Ovary (tissue), 9 donors: ENCODE data around the gene MYL12B. TPM values are rescaled to one million over a fixed set of nuclear protein-coding genes. Genes with fewer than 3 reads are reported as not detected.

Experiments used
- DNase-seq, 5 donors: peaks; one replicate each; pipeline ENCODE4 v3.0.0-alpha.2; 2019 to 2020
- H3K27ac ChIP-seq, 2 donors: fragments of 200-600 bp; one replicate each; pipeline versions ENCODE4 v1.5.1 to v1.8.0; 2019 to 2022
- H3K27me3 ChIP-seq: fragments of 200-600 bp; one replicate; pipeline ENCODE4 v1.8.0; 2022
- H3K36me3 ChIP-seq: fragments of 200-600 bp; sonication (generic); one replicate; pipeline ENCODE4 v1.5.1; 2019
- H3K4me1 ChIP-seq: one replicate; pipeline ENCODE4 v1.8.1; 2013; ENCODE audit warnings: mild to moderate bottlenecking, moderate library complexity; ENCODE audit not compliant: insufficient read depth
- H3K4me3 ChIP-seq: fragments of 200-600 bp; sonication (generic); one replicate; pipeline ENCODE4 v1.5.1; 2017
- H3K9me3 ChIP-seq, 2 donors: fragments of 200-600 bp in 1 of 2; sonication (generic) in 1 of 2; one replicate each; pipeline versions ENCODE4 v1.5.1 to v1.8.1; 2013 to 2019; ENCODE audit warnings: mild to moderate bottlenecking in 1 of 2, moderate library complexity in 1 of 2
- CTCF ChIP-seq, 3 donors: fragments of 450-650 bp in 2 of 3; fragments of 200-600 bp in 1 of 3; IDR thresholded peaks; one replicate each; pipeline versions ENCODE4 v1.5.1 to v1.8.0; 2016 to 2022; ENCODE audit warnings: antibody characterized with exemption in 3 of 3, mild to moderate bottlenecking in 1 of 3
- EP300 ChIP-seq: sonication (generic); formaldehyde crosslinking; IDR thresholded peaks from one replicate; pipeline ENCODE4 v1.6.1; 2017; ENCODE audit warnings: antibody characterized with exemption
- POLR2A ChIP-seq: fragments of 450-650 bp; IDR thresholded peaks from one replicate; pipeline ENCODE4 v1.6.1; 2017; ENCODE audit warnings: antibody characterized with exemption, mild to moderate bottlenecking, moderate library complexity
- WGBS, 3 donors: extraction: QIAGEN DNeasy Blood & Tissue Kit in 1 of 3; methylation state at CpG; one replicate each; pipeline versions ENCODE4 v1.1.5 to v1.1.7; 2013 to 2017; 5-methylcytosine and 5-hydroxymethylcytosine counted together
- intact Hi-C, 4 donors: fragments of 100-400 bp; cut with DNase I; formaldehyde crosslinking; loops; one replicate each; pipeline versions ENCODE4 v1.11.0 to v1.15.1; 2022 to 2023
- polyA plus RNA-seq, 2 donors: library from polyadenylated mRNA; stranded (reverse); fragments of 200-250 nt in 1 of 2; fragments of 350-450 nt in 1 of 2; fragmentation: Illumina TruSeq in 1 of 2; extraction: RNeasy Lipid Tissue Mini Kit (QIAGEN cat#74804) in 1 of 2; gene quantifications; one replicate each; pipeline ENCODE4 v1.2.3, GENCODE V29; 2013 to 2014
- total RNA-seq, 7 donors: library from RNA; depleted of rRNA in 2 of 7; stranded (reverse); fragments of >200 nt in 2 of 7; fragmentation: NEBNext Ultra II Directional in 3 of 7; extraction: Animal tissue kit (Norgen Biotek cat#: 25700) in 3 of 7; gene quantifications; one replicate each; pipeline versions ENCODE4 v1.1.0 to v1.2.4, GENCODE V29; 2016 to 2023
- donor health status: DM: no; HTN: no; CAD: no; lungs with moderate emphysema.
- donor health status: DM: no; HTN: no; CAD: no.
- donor health status: Bipolar disorder and iron deficiency.
- donor health status: DM: yes; HTN: yes; CAD: no.
- donor health status: DM: no; HTN: no; CAD: no.
- donor health status: DM: yes; HTN: yes; CAD: no.

The MYL12B gene
- total and polyA plus RNA-seq, 9 donors, result 165 to 388 (median 228) TPM

DNA sequence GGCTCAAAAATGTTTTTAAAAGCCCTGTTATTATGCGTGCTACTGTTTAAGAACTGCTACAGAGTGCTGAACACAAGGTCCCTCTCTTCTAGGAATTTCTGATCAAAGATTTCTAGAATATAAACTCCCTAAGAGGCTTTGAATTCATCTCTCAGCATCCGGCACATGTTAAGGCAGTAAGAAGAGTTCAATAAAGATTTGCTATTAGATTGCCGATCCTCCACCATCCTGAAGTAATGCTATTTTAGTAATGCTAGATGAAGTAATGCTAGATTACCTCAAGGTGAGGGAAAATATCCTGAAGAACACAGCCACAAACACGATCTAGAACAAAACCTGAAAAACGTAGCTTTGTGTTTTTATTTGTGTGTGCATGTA is 949 bp upstream of the MYL12B start:
- TF ChIP-seq POLR2A, result no peak
- TF ChIP-seq CTCF (IDR thresholded peaks at IDR 0.05), result no peak
- no peak for TF ChIP-seq EP300
- H3K4me3 ChIP-seq, result peak overlapping the region; percentile 87
- no peak for DNase-seq
- no peaks in the 10 kb centered on the region for H3K27me3 ChIP-seq
- no peaks in the 10 kb centered on the region for H3K9me3 ChIP-seq
- WGBS, 3 donors, result 20 to 27% (median 24%) methylated on average over 5 of the region's 5 CpGs
- H3K36me3 ChIP-seq, result no peaks in the 10 kb centered on the region
- H3K27ac ChIP-seq, result peak overlapping the region in 1 of 2 donors; percentile 80
- peaks cover 16% of the 10 kb centered on the region for H3K4me1 ChIP-seq
- intact Hi-C loops, result loop anchor here in 1 of 4 donors (5.0 kb wide), 1 partner anchor 186 kb away; no protein-coding TSS in a partner anchor

DNA sequence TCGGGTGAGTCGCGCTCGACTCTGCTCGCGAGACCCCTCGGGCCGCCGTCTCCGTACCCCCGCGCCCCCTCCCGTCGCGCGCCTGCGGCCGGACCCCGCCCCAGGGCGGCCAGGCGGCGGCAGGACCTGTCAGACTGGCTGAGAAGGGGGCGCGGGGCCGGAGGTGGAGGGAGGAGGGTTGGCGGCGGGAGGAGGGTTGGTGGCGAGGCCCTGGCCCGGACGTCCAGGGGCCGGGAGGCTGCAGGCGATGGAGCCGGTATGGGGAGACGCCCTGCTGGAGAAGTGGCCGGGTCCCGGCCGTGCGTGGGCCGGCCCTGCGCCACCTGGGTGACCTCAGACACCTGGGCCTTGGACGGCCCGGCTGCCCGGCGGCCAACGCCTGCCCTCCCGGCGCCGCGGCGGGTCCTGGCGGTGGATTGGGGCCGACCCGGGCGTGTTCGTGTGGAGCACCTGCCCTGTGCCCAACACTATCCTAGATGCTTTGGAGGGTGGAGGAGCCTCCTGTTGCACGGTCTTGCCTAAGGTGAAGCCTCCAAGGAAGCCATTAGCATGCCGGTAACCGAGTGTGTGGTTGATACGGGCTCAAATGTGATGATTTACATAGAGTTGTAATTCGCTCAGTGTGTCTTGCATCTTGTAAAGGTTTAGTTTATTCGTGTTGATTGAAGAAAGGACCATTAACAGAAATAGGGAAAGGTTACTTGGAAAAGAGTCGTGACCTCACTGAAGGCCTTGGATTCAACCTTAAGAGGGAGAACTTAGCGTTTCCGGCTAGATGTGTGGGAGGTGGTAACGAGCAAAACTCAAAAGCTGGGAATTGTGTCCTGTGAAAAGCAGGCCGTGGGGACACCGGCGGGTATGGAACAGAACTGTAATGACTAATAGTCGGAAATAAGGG is 550 bp downstream of the MYL12B start:
- peaks cover 21% of the 10 kb centered on the region for H3K4me1 ChIP-seq
- no peaks in the 10 kb centered on the region for H3K36me3 ChIP-seq
- no peaks in the 10 kb centered on the region for H3K9me3 ChIP-seq
- no peak for TF ChIP-seq EP300
- 0% methylated on average over 52 to 69 of the region's 69 CpGs for WGBS, 3 donors
- peak overlapping the region; percentile 87 for H3K4me3 ChIP-seq
- intact Hi-C loops, result loop anchor here in 1 of 4 donors (5.0 kb wide), 1 partner anchor 185 kb away; no protein-coding TSS in a partner anchor
- peak in 1 of 5 donors; percentile 56 for DNase-seq
- peak overlapping the region; percentile 79 to 80 for H3K27ac ChIP-seq
- H3K27me3 ChIP-seq, result no peaks in the 10 kb centered on the region

DNA sequence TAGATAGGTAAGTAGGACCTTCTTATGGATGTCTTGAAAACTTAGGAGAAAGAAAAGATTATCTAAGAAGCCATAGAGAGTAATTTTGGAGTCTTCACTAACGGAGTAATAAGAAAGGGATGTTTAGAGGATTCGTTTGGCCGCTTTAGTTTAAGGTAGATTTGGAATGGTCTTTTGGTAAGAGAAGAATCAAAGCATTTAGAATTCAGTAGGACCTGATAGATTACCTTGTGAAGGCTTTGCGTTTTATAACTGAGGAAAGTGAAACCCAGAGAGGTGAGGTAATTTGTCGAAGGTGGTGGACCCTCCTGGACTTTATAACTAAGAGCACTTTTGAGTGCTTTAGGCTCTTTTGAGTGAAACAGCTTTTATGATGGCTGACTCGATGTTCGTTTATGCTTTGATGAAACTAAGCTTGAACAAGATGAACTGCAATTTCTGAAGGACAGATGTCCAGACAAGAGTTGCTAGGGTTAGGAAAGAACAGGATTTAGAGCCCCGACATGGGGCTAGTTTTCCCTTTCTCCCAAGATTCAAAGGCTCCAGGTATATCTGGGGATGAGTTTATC is 1.3 kb downstream of the MYL12B start:
- peak overlapping the region; percentile 87 for H3K4me3 ChIP-seq
- H3K9me3 ChIP-seq, result no peaks in the 10 kb centered on the region
- WGBS, 3 donors, result 15 to 22% (median 15%) methylated on average over 8 of the region's 8 CpGs
- DNase-seq, result no peak
- intact Hi-C loops, result loop anchor here in 1 of 4 donors (5.0 kb wide), 1 partner anchor 184 kb away; no protein-coding TSS in a partner anchor
- H3K27ac ChIP-seq, result no peak overlapping the region
- H3K27me3 ChIP-seq, result no peaks in the 10 kb centered on the region
- TF ChIP-seq CTCF (IDR thresholded peaks at IDR 0.05), result no peak
- TF ChIP-seq POLR2A, result no peak
- no peak for TF ChIP-seq EP300
- H3K4me1 ChIP-seq, result peaks cover 23% of the 10 kb centered on the region
- H3K36me3 ChIP-seq, result no peaks in the 10 kb centered on the region

- TF ChIP-seq EP300 (no peak), CTCF (IDR thresholded peaks at IDR 0.05) (no peak), POLR2A (no peak)
- H3K9me3 ChIP-seq, result no peaks in the 10 kb centered on the region
- DNase-seq, result no peak
- H3K27ac ChIP-seq, result no peak overlapping the region
- WGBS, 3 donors, result 41 to 52% (median 42%) methylated on average over 2 of the region's 2 CpGs
- peaks cover 26% of the 10 kb centered on the region for H3K4me1 ChIP-seq
- intact Hi-C loops, result loop anchor here in 1 of 4 donors (5.0 kb wide), 1 partner anchor 183 kb away; no protein-coding TSS in a partner anchor
- no peaks in the 10 kb centered on the region for H3K36me3 ChIP-seq
- H3K27me3 ChIP-seq, result no peaks in the 10 kb centered on the region
- H3K4me3 ChIP-seq, result no peak overlapping the region
Observed at GRCh38 chr18:3264362-3264761, 2.4 kb downstream of the MYL12B start.
